ENCODE measurements around the gene RBMS3. TPM values are rescaled to one million over a fixed set of nuclear protein-coding genes. Genes with fewer than 3 reads are reported as not detected.

RBMS3 gene
- total RNA-seq, 1 donor from 2014 or later, result 33.0 TPM

DNA sequence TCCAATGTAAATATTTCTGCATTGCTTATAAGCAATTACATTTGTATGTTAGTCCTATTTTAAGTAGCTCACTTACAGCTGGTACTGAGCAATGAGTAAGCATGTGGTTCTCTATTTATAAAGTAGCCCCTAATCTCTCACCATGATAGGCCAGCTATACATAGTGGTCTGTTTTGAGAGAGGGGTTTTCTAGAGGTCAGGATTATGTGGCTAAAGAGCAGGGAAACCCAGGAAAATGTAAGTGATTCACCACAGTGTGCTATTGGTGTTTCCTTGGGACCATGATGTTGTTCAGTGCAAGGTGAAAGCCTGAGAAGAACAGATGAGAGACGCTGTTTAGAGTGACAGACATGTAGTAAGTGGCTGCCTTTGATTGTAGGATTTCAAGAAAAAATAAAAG, 26.4 kb downstream of the RBMS3 start:
- Histone ChIP-seq H3K4me2 (ENCODE audit: low read length) (no peak overlapping the region), H3K27ac (ENCODE audit: low read depth, low read length) (no peak overlapping the region), H3K9ac (ENCODE audit: low read length) (no peak overlapping the region), H2AFZ (ENCODE audit: low read depth, low read length) (no peak overlapping the region), H4K20me1 (ENCODE audit: insufficient read depth, low read length) (peaks cover 42% of the 10 kb centered on the region), H3K9me3 (ENCODE audit: insufficient read depth, low read depth, low read length) (no peaks in the 10 kb centered on the region), H3K4me3 (ENCODE audit: insufficient read depth, low read depth, low read length) (no peak overlapping the region), H3K27me3 (ENCODE audit: insufficient read depth, low read length) (no peaks in the 10 kb centered on the region), H3K79me2 (ENCODE audit: insufficient read depth, low read length) (peaks cover 88% of the 10 kb centered on the region), H3K36me3 (ENCODE audit: insufficient read depth, low read length) (peaks cover 4% of the 10 kb centered on the region), H3K4me1 (ENCODE audit: insufficient read depth, low read length) (peaks cover 6% of the 10 kb centered on the region)
- H3K4me1 Mint-ChIP-seq (ENCODE audit: low read depth, unreplicated experiment), result peaks cover 9% of the 10 kb centered on the region
- H3K27me3 Mint-ChIP-seq (ENCODE audit: low read depth, unreplicated experiment), result no peaks in the 10 kb centered on the region
- peak; percentile 46 for DNase-seq (ENCODE audit: low read depth)
- TF ChIP-seq, protein P1, sequence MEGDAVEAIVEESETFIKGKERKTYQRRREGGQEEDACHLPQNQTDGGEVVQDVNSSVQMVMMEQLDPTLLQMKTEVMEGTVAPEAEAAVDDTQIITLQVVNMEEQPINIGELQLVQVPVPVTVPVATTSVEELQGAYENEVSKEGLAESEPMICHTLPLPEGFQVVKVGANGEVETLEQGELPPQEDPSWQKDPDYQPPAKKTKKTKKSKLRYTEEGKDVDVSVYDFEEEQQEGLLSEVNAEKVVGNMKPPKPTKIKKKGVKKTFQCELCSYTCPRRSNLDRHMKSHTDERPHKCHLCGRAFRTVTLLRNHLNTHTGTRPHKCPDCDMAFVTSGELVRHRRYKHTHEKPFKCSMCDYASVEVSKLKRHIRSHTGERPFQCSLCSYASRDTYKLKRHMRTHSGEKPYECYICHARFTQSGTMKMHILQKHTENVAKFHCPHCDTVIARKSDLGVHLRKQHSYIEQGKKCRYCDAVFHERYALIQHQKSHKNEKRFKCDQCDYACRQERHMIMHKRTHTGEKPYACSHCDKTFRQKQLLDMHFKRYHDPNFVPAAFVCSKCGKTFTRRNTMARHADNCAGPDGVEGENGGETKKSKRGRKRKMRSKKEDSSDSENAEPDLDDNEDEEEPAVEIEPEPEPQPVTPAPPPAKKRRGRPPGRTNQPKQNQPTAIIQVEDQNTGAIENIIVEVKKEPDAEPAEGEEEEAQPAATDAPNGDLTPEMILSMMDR (IDR thresholded peaks at IDR 0.05; ENCODE audit: insufficient read depth, low read depth, low read length), result no peak
- TF ChIP-seq EZH2 (IDR thresholded peaks at IDR 0.05; ENCODE audit: insufficient read depth, low read length), result no peak
- H3K4me3 Mint-ChIP-seq (ENCODE audit: unreplicated experiment), result no peak overlapping the region
- H3K9me3 Mint-ChIP-seq (ENCODE audit: unreplicated experiment), result no peaks in the 10 kb centered on the region
- no peak for FAIRE-seq
- peaks cover 10% of the 10 kb centered on the region for H3K36me3 Mint-ChIP-seq (ENCODE audit: low read depth, unreplicated experiment)
- no peak overlapping the region for H3K27ac Mint-ChIP-seq (ENCODE audit: unreplicated experiment)

DNA sequence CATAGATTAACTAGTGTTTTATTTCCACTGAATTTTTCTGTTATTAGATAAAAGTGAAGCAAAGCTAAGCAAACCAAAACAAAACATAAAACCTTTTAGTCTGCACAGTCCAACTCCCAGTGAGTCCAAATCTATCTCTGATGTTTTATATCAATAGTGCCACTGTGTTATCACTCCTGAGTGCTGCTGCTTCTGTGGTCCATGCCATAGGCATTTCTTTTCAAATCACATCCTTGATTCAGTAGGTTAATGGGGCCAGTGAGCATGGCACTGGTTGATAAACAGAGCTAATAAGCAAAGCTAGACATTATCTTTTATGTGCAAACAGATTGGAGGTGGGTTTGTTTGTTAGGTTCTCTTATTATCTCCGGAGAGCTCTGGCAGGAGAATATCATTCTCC, 30.0 kb downstream of the RBMS3 start:
- H3K79me2 ChIP-seq (ENCODE audit: insufficient read depth, low read length), result peaks cover 92% of the 10 kb centered on the region
- peaks cover 6% of the 10 kb centered on the region for H3K4me1 ChIP-seq (ENCODE audit: insufficient read depth, low read length)
- H3K27ac Mint-ChIP-seq (ENCODE audit: unreplicated experiment), result no peak overlapping the region
- FAIRE-seq (no peak), DNase-seq (ENCODE audit: low read depth) (no peak)
- peaks cover 4% of the 10 kb centered on the region for H3K36me3 ChIP-seq (ENCODE audit: insufficient read depth, low read length)
- H3K4me3 ChIP-seq (ENCODE audit: insufficient read depth, low read depth, low read length), result no peak overlapping the region
- H3K4me1 Mint-ChIP-seq (ENCODE audit: low read depth, unreplicated experiment), result peaks cover 13% of the 10 kb centered on the region
- peaks cover 47% of the 10 kb centered on the region for H4K20me1 ChIP-seq (ENCODE audit: insufficient read depth, low read length)
- no peaks in the 10 kb centered on the region for H3K27me3 ChIP-seq (ENCODE audit: insufficient read depth, low read length)
- TF ChIP-seq, protein P1 (IDR thresholded peaks at IDR 0.05; ENCODE audit: insufficient read depth, low read depth, low read length), result no peak
- TF ChIP-seq EZH2 (IDR thresholded peaks at IDR 0.05; ENCODE audit: insufficient read depth, low read length), result no peak
- H3K4me3 Mint-ChIP-seq (ENCODE audit: unreplicated experiment), result no peak overlapping the region
- H3K27ac ChIP-seq (ENCODE audit: low read depth, low read length), result no peak overlapping the region
- no peaks in the 10 kb centered on the region for H3K27me3 Mint-ChIP-seq (ENCODE audit: low read depth, unreplicated experiment)
- H3K36me3 Mint-ChIP-seq (ENCODE audit: low read depth, unreplicated experiment), result peaks cover 4% of the 10 kb centered on the region
- H3K9me3 Mint-ChIP-seq (ENCODE audit: unreplicated experiment), result no peaks in the 10 kb centered on the region
- H3K4me2 ChIP-seq (ENCODE audit: low read length), result no peak overlapping the region
- no peak overlapping the region for H2AFZ ChIP-seq (ENCODE audit: low read depth, low read length)
- H3K9me3 ChIP-seq (ENCODE audit: insufficient read depth, low read depth, low read length), result no peaks in the 10 kb centered on the region
- H3K9ac ChIP-seq (ENCODE audit: low read length), result no peak overlapping the region

DNA sequence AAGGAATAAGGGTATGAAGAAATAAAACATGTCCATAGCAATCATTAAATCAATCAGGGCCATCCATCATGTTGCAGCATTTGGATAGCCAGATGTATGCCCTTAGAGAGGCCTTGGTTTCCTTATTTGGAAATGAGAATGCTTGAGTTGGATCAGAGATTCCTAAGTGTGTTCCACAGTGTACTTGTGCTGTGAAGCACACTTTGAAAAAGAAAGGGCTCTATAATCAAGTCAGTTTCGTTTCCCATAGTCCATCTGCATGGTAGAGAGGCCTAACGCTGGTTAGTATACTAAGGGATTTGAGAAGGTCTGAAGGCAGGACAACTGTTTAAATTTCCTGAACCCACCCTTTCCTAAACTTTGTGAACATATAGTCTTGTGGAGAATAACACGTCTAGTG, 30.9 kb downstream of the RBMS3 start:
- Histone ChIP-seq H2AFZ (ENCODE audit: low read depth, low read length) (no peak overlapping the region), H3K27me3 (ENCODE audit: insufficient read depth, low read length) (no peaks in the 10 kb centered on the region), H3K9ac (ENCODE audit: low read length) (no peak overlapping the region), H3K27ac (ENCODE audit: low read depth, low read length) (no peak overlapping the region), H4K20me1 (ENCODE audit: insufficient read depth, low read length) (peaks cover 38% of the 10 kb centered on the region), H3K79me2 (ENCODE audit: insufficient read depth, low read length) (peaks cover 92% of the 10 kb centered on the region), H3K4me3 (ENCODE audit: insufficient read depth, low read depth, low read length) (no peak overlapping the region), H3K4me1 (ENCODE audit: insufficient read depth, low read length) (peaks cover 6% of the 10 kb centered on the region), H3K4me2 (ENCODE audit: low read length) (no peak overlapping the region), H3K36me3 (ENCODE audit: insufficient read depth, low read length) (no peaks in the 10 kb centered on the region), H3K9me3 (ENCODE audit: insufficient read depth, low read depth, low read length) (no peaks in the 10 kb centered on the region)
- H3K36me3 Mint-ChIP-seq (ENCODE audit: low read depth, unreplicated experiment), result peaks cover 2% of the 10 kb centered on the region
- H3K4me3 Mint-ChIP-seq (ENCODE audit: unreplicated experiment), result no peak overlapping the region
- TF ChIP-seq EZH2 (IDR thresholded peaks at IDR 0.05; ENCODE audit: insufficient read depth, low read length), result no peak
- TF ChIP-seq, protein P1 (IDR thresholded peaks at IDR 0.05; ENCODE audit: insufficient read depth, low read depth, low read length), result no peak
- H3K27ac Mint-ChIP-seq (ENCODE audit: unreplicated experiment), result no peak overlapping the region
- H3K9me3 Mint-ChIP-seq (ENCODE audit: unreplicated experiment), result no peaks in the 10 kb centered on the region
- FAIRE-seq (no peak), DNase-seq (ENCODE audit: low read depth) (no peak)
- H3K4me1 Mint-ChIP-seq (ENCODE audit: low read depth, unreplicated experiment), result peaks cover 13% of the 10 kb centered on the region
- no peaks in the 10 kb centered on the region for H3K27me3 Mint-ChIP-seq (ENCODE audit: low read depth, unreplicated experiment)
